ENCODE measurements around the gene BCDIN3D.

Gene BCDIN3D

GRCh38 chr12:49798934-49799333 lies 44.0 kb downstream of the BCDIN3D start:
- TF ChIP-seq, protein P1, sequence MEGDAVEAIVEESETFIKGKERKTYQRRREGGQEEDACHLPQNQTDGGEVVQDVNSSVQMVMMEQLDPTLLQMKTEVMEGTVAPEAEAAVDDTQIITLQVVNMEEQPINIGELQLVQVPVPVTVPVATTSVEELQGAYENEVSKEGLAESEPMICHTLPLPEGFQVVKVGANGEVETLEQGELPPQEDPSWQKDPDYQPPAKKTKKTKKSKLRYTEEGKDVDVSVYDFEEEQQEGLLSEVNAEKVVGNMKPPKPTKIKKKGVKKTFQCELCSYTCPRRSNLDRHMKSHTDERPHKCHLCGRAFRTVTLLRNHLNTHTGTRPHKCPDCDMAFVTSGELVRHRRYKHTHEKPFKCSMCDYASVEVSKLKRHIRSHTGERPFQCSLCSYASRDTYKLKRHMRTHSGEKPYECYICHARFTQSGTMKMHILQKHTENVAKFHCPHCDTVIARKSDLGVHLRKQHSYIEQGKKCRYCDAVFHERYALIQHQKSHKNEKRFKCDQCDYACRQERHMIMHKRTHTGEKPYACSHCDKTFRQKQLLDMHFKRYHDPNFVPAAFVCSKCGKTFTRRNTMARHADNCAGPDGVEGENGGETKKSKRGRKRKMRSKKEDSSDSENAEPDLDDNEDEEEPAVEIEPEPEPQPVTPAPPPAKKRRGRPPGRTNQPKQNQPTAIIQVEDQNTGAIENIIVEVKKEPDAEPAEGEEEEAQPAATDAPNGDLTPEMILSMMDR (IDR thresholded peaks at IDR 0.05), result no peak

DNA sequence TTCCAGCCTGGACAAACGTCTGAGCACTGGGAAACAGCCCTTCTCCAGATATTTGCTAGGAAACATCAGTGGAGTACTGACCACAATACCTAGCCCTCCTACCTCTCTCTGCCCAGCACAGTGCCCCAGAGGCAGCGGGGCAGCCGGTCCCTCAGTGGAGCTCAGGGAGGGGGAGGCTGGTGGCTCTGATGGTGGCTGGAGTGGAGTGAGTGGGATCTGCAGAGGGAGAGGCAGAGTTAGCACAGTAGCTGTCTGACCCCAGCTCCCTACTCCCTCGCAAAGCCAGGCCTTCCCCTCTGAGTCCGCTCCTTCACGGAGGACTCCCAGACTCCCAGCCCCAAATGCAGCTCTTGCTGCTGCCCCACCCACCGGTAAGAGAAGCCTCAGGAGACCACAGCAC lies 44.7 kb downstream of the BCDIN3D start:
- TF ChIP-seq, protein P1 (IDR thresholded peaks at IDR 0.05), result no peak

DNA sequence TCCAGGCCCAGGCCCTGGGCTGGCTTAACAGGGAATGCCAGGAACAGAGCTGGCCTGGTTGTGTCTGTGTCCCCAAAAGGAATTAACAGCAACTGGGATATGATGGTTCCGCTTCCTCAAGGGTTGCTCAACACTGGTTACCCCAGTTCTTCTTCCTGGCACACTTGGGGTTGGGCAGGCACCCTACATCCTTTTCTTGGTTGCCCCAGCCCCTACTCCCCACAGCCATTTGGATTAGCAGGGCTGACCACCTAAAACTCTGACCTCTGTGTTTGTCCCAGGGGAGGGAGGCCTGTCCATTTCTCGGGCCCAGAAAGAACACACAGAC lies 45.5 kb downstream of the BCDIN3D start:
- TF ChIP-seq, protein P1 (IDR thresholded peaks at IDR 0.05), result no peak

- TF ChIP-seq, protein P1 (IDR thresholded peaks at IDR 0.05), result no peak
Observed at GRCh38 chr12:49796606-49797448, 46.1 kb downstream of the BCDIN3D start.

- TF ChIP-seq, protein P1 (IDR thresholded peaks at IDR 0.05), result no peak
Observed at GRCh38 chr12:49796155-49796554, 46.8 kb downstream of the BCDIN3D start.

GRCh38 chr12:49795654-49796105 lies 47.2 kb downstream of the BCDIN3D start:
- TF ChIP-seq, protein P1 (IDR thresholded peaks at IDR 0.05), result no peak

GRCh38 chr12:49794811-49795653 lies 47.9 kb downstream of the BCDIN3D start:
- TF ChIP-seq, protein P1 (IDR thresholded peaks at IDR 0.05), result no peak

Measured in LNCAP (cell line).